Panc1 (cell line): ENCODE data around the gene CEMIP. TPM values are rescaled to one million over a fixed set of nuclear protein-coding genes. Genes with fewer than 3 reads are reported as not detected.

Source experiments
- ATAC-seq: fragments of 200-7000 bp; cut with Tn5 transposase; 2 replicates; pipeline ENCODE4 v1.9.1; 2020; ENCODE audit warnings: mild to moderate bottlenecking, moderate library complexity
- BruUV-seq: library from RNA; stranded (reverse); fragments of 400-500 nt; replicated peaks from 2 replicates; lab custom pipeline; 2021; lab: Mats Ljungman, UMichigan
- CTCF ChIA-PET: fragments of 300-600 bp; sonication (Branson Sonifier 250); formaldehyde crosslinking; loops from one replicate; lab custom pipeline; 2022; ENCODE audit warnings: antibody characterized with exemption; lab: Charles Lee
- POLR2A ChIA-PET: fragments of 300-600 bp; sonication (Branson Sonifier 250); formaldehyde crosslinking; loops from one replicate; lab custom pipeline; 2022; ENCODE audit warnings: antibody characterized with exemption; lab: Charles Lee
- DNase-seq: peaks from one replicate; pipeline ENCODE4 v3.0.0-alpha.2; 2010; ENCODE audit warnings: low read depth, low spot score
- H3K27ac ChIP-seq: 2 replicates; pipeline ENCODE4 v1.5.1; 2011; ENCODE audit warnings: mild to moderate bottlenecking, low read length, inconsistent platforms
- H3K27me3 ChIP-seq: fragments of 200-500 bp; sonication (Bioruptor generic); 2 replicates; pipeline ENCODE4 v1.6.0; 2014; ENCODE audit warnings: low read length, inconsistent platforms; ENCODE audit not compliant: control insufficient read depth, insufficient read depth
- H3K36me3 ChIP-seq: fragments of 200-500 bp; sonication (Bioruptor generic); 2 replicates; pipeline ENCODE4 v1.5.1; 2014; ENCODE audit warnings: inconsistent platforms, mild to moderate bottlenecking, low read length, moderate library complexity; ENCODE audit not compliant: control insufficient read depth, insufficient read depth
- H3K4me1 ChIP-seq: 2 replicates; pipeline ENCODE4 v1.5.1; 2011; ENCODE audit warnings: inconsistent platforms, mild to moderate bottlenecking, low read length, moderate library complexity; ENCODE audit not compliant: control insufficient read depth, insufficient read depth
- H3K4me3 ChIP-seq, 2 experiments: 2 replicates each; pipeline ENCODE4 v1.5.1; 2011 to 2012; ENCODE audit warnings: low read depth in 2 of 2, low read length in 2 of 2, mild to moderate bottlenecking in 2 of 2, inconsistent platforms in 1 of 2, moderate library complexity in 1 of 2
- H3K9me3 ChIP-seq: fragments of 200-500 bp; sonication (Bioruptor generic); 2 replicates; pipeline ENCODE4 v1.5.1; 2014; ENCODE audit warnings: low read depth, mild to moderate bottlenecking, inconsistent platforms, low read length, moderate library complexity; ENCODE audit not compliant: control insufficient read depth, insufficient read depth
- CTCF ChIP-seq: fragments of 450-650 bp; IDR thresholded peaks from 2 replicates; pipeline ENCODE4 v1.5.1; 2017; ENCODE audit warnings: mild to moderate bottlenecking
- POLR2AphosphoS5 ChIP-seq: IDR thresholded peaks from 2 replicates; pipeline ENCODE4 v1.6.1; 2012; ENCODE audit warnings: mild to moderate bottlenecking, low read depth, low read length, moderate library complexity
- REST ChIP-seq, 2 experiments: IDR thresholded peaks; 2 replicates each; pipeline ENCODE4 v1.6.1; 2011 to 2012; ENCODE audit warnings: low read depth in 2 of 2, control low read depth in 1 of 2, low read length in 1 of 2, mild to moderate bottlenecking in 1 of 2, moderate library complexity in 1 of 2; ENCODE audit not compliant: insufficient read depth in 1 of 2
- SIN3A ChIP-seq: IDR thresholded peaks from 2 replicates; pipeline ENCODE4 v1.6.1; 2012; ENCODE audit warnings: low read depth, mild to moderate bottlenecking, low read length, moderate library complexity, borderline replicate concordance; ENCODE audit not compliant: insufficient read depth
- TCF7L2 ChIP-seq: IDR thresholded peaks from 2 replicates; pipeline ENCODE4 v1.6.1; 2011; ENCODE audit warnings: mild to moderate bottlenecking, low read depth, low read length, inconsistent platforms
- in situ Hi-C: cut with HindIII; loops from 2 replicates; pipeline ENCODE4 v1.10.0; 2016; ENCODE audit warnings: low sequenced_read_pairs, low pct_unique_long_range_greater_than_20kb
- intact Hi-C: fragments of 100-400 bp; cut with micrococcal nuclease; formaldehyde crosslinking; loops from one replicate; pipeline ENCODE4 v1.10.0; 2022; ENCODE audit not compliant: unreplicated experiment
- total RNA-seq: library from RNA; stranded (reverse); gene quantifications from one replicate; pipeline ENCODE4 v1.2.1, GENCODE V29; 2021; ENCODE audit not compliant: unreplicated experiment

CEMIP gene
- total RNA-seq, 1 experiment from 2014 or later = 0.46 TPM

DNA sequence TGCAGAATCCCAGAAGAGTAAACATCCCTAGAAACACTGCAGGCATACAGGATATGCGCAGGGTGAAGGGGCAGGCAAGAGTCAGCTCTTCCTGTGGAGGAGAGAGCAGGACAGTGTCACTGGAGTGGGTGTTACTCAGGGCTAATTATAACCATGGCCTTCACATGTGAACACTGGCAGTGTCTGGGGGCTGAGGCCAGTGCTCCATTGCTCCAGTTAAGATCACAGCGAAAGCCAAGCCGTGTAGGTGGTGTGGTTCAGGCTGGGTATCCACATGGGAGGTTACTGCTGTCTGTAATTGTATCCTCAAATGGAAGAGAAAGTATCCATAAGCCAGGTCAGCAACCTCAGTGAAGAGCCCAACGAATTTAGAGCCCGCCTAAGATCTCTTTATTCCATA, 125.8 kb downstream of the CEMIP start:
- Histone ChIP-seq H3K27me3 (0 out of 2 replicates have a peak, but pooled peaks cover under 1% of the 10 kb centered on the region), H3K9me3 (no peaks in the 10 kb centered on the region), H3K27ac (no peak overlapping the region), H3K4me1 (no peaks in the 10 kb centered on the region), H3K4me3 (no peak overlapping the region), H3K36me3 (no peaks in the 10 kb centered on the region)
- ChIA-PET POLR2A (no interaction called here), CTCF (no interaction called here)
- intact Hi-C loops = no loop called here
- ATAC-seq (no peak), DNase-seq (no peak)
- in situ Hi-C loops = no loop called here
- no peak for TF ChIP-seq POLR2AphosphoS5
- TF ChIP-seq TCF7L2 = no peak; the same call in 1 of the 2 replicates
- TF ChIP-seq SIN3A = no peak
- no peak for TF ChIP-seq REST (IDR thresholded peaks at IDR 0.05; ENCODE audit: insufficient read depth in 1 of 2, low read depth in 2 of 2, low read length in 1 of 2)
- no TSS peak for BruUV-seq

DNA sequence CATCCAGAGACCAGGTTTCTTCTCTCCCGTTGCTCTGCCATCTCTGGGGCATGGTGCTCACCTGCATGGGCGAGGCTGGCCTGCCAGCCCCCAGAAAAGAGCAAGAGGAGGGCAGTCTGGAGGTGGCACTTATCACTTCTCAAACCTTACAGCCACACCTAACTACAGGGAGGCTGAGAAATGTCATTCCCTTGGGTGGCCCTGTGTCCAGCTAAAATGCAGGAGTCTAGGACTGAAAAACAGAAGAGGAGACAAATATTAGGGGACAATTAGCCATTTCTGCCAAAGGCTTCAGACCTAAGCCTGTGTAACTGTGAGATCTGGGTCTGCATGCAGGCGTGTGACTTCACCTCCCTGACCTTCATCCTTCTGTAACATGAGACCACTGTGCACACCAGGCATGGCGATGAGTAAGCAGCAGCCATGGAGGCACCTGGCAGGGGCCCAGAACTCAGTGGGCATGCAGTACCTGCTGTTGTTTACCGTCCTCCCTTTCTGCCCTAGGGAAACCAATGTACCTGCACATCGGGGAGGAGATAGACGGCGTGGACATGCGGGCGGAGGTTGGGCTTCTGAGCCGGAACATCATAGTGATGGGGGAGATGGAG, 127.1 kb downstream of the CEMIP start:
- ATAC-seq = no peak
- intact Hi-C loops (no loop called here), in situ Hi-C loops (no loop called here)
- Histone ChIP-seq H3K4me3 (no peak overlapping the region), H3K4me1 (no peaks in the 10 kb centered on the region), H3K9me3 (no peaks in the 10 kb centered on the region), H3K27me3 (0 out of 2 replicates have a peak, but pooled peaks cover 2% of the 10 kb centered on the region), H3K36me3 (no peaks in the 10 kb centered on the region), H3K27ac (no peak overlapping the region)
- no TSS peak for BruUV-seq
- ChIA-PET POLR2A (no interaction called here), CTCF (no interaction called here)
- DNase-seq = no peak
- TF ChIP-seq SIN3A (no peak), CTCF (no peak), TCF7L2 (no peak), POLR2AphosphoS5 (no peak), REST (IDR thresholded peaks at IDR 0.05; ENCODE audit: insufficient read depth in 1 of 2, low read depth in 2 of 2, low read length in 1 of 2) (no peak)
